ENCODE data around the gene P2RX1. TPM values are rescaled to one million over a fixed set of nuclear protein-coding genes. Genes with fewer than 3 reads are reported as not detected.

Gene P2RX1
- total and polyA plus RNA-seq, 2 experiments from 2014 or later: 0.31 to 2.2 TPM

- H3K4me1 Mint-ChIP-seq: no peaks in the 10 kb centered on the region
- H3K36me3 ChIP-seq (ENCODE audit: insufficient read depth): no peaks in the 10 kb centered on the region
- H4K20me1 ChIP-seq (replicated peaks; ENCODE audit: insufficient read depth): no peaks in the 10 kb centered on the region; the same call in 1 of the 2 replicates
- no peaks in the 10 kb centered on the region for H3K79me2 ChIP-seq (replicated peaks; ENCODE audit: insufficient read depth)
- no peak overlapping the region for H2AFZ ChIP-seq
- H3K4me3 ChIP-seq: no peak overlapping the region
- no peaks in the 10 kb centered on the region for H3K9me2 ChIP-seq (ENCODE audit: insufficient read depth)
- H3F3A ChIP-seq (replicated peaks; ENCODE audit: low read depth): no peaks in the 10 kb centered on the region
- no peaks in the 10 kb centered on the region for H3K9me3 Mint-ChIP-seq
- H3K27ac ChIP-seq (ENCODE audit: low read depth): no peak overlapping the region
- no peaks in the 10 kb centered on the region for H3K4me1 ChIP-seq (ENCODE audit: insufficient read depth)
- peaks cover 29% of the 10 kb centered on the region for H3K36me3 Mint-ChIP-seq (ENCODE audit: low read depth)
- H3K27me3 Mint-ChIP-seq (ENCODE audit: insufficient read depth, low read depth, poor library complexity): peaks cover 6% of the 10 kb centered on the region
- H3K4me3 Mint-ChIP-seq: no peak overlapping the region
- no peaks in the 10 kb centered on the region for H3K27me3 ChIP-seq (ENCODE audit: insufficient read depth)
- DNase-seq (ENCODE audit: low spot score) (no peak), ATAC-seq (no peak)
- H3K4me2 ChIP-seq: no peak overlapping the region
- no peak for TF ChIP-seq ETS1 (IDR thresholded peaks at IDR 0.05)
- TF ChIP-seq REST (IDR thresholded peaks at IDR 0.05; ENCODE audit: unreplicated experiment): no peak
- TF ChIP-seq CREB1 (CRISPR knock-in tag; IDR thresholded peaks at IDR 0.05; ENCODE audit: low read depth): no peak
- no peak for TF ChIP-seq NANOG (IDR thresholded peaks at IDR 0.05; ENCODE audit: borderline replicate concordance)
- no peak for TF ChIP-seq EZH2 (IDR thresholded peaks at IDR 0.05; ENCODE audit: low read depth, unreplicated experiment)
- no peak for TF ChIP-seq ZNF331 (CRISPR knock-in tag; IDR thresholded peaks at IDR 0.05; ENCODE audit: low read depth)
- no peak for TF ChIP-seq JUNB (IDR thresholded peaks at IDR 0.05; ENCODE audit: unreplicated experiment)
- no peak for TF ChIP-seq STAT1 (IDR thresholded peaks at IDR 0.05; ENCODE audit: unreplicated experiment)
- no peak overlapping the region for H3K27ac Mint-ChIP-seq
Observed at GRCh38 chr17:3873862-3874261, 42.4 kb downstream of the P2RX1 start.

- Histone ChIP-seq H4K20me1 (replicated peaks; ENCODE audit: insufficient read depth) (no peaks in the 10 kb centered on the region), H3K27ac (ENCODE audit: low read depth) (no peak overlapping the region), H3K79me2 (replicated peaks; ENCODE audit: insufficient read depth) (no peaks in the 10 kb centered on the region), H3K9me2 (ENCODE audit: insufficient read depth) (no peaks in the 10 kb centered on the region), H3K4me1 (ENCODE audit: insufficient read depth) (no peaks in the 10 kb centered on the region), H3F3A (replicated peaks; ENCODE audit: low read depth) (no peaks in the 10 kb centered on the region), H3K36me3 (ENCODE audit: insufficient read depth) (no peaks in the 10 kb centered on the region), H3K4me3 (no peak overlapping the region), H3K4me2 (no peak overlapping the region), H2AFZ (no peak overlapping the region), H3K27me3 (ENCODE audit: insufficient read depth) (no peaks in the 10 kb centered on the region)
- Mint-ChIP-seq H3K36me3 (ENCODE audit: low read depth) (peaks cover 22% of the 10 kb centered on the region), H3K9me3 (no peaks in the 10 kb centered on the region), H3K27ac (no peak overlapping the region), H3K4me1 (no peaks in the 10 kb centered on the region; the same call in 2 of the 3 replicates), H3K27me3 (ENCODE audit: insufficient read depth, low read depth, poor library complexity) (peaks cover 3% of the 10 kb centered on the region), H3K4me3 (no peak overlapping the region)
- DNase-seq (ENCODE audit: low spot score) (no peak), ATAC-seq (no peak)
- TF ChIP-seq ZNF331 (CRISPR knock-in tag; IDR thresholded peaks at IDR 0.05; ENCODE audit: low read depth) (no peak), ETS1 (IDR thresholded peaks at IDR 0.05) (no peak), REST (IDR thresholded peaks at IDR 0.05; ENCODE audit: unreplicated experiment) (no peak), EZH2phosphoT487 (IDR thresholded peaks at IDR 0.05; ENCODE audit: unreplicated experiment) (no peak), JUNB (IDR thresholded peaks at IDR 0.05; ENCODE audit: unreplicated experiment) (no peak), EZH2 (IDR thresholded peaks at IDR 0.05; ENCODE audit: low read depth, unreplicated experiment) (no peak)
Observed at GRCh38 chr17:3870871-3871306, 45.4 kb downstream of the P2RX1 start.
